BJ (cell line): ENCODE data around the gene ELP4. TPM values are rescaled to one million over a fixed set of nuclear protein-coding genes. Genes with fewer than 3 reads are reported as not detected.
"Not testable (repeated sequence)": the region's sequence is repeated elsewhere in the genome, so short reads cannot be mapped to it uniquely, and the experiment has no call there.

Experiments
- CTCF ChIA-PET: fragments of 350-600 bp; formaldehyde crosslinking; extraction: SDS; loops from one replicate; lab custom pipeline; 2021; ENCODE audit warnings: antibody characterized with exemption, inconsistent platforms; lab: Yijun Ruan, JAX
- POLR2A ChIA-PET: fragments of 300-600 bp; sonication (Branson Sonifier 250); formaldehyde crosslinking; extraction: SDS; loops from one replicate; lab custom pipeline; 2021; ENCODE audit warnings: antibody characterized with exemption; lab: Charles Lee
- DNase-seq: peaks from one replicate; pipeline ENCODE4 v3.0.0-alpha.2; 2011; ENCODE audit warnings: low read depth
- H3K27me3 ChIP-seq: 2 replicates; pipeline ENCODE4 v1.6.0; 2011; ENCODE audit warnings: low read length; ENCODE audit not compliant: control insufficient read depth, insufficient read depth
- H3K36me3 ChIP-seq: 2 replicates; pipeline ENCODE4 v1.5.1; 2011; ENCODE audit warnings: low read length; ENCODE audit not compliant: control insufficient read depth, insufficient read depth
- H3K4me3 ChIP-seq: 2 replicates; pipeline ENCODE4 v1.5.1; 2011; ENCODE audit warnings: low read depth, mild to moderate bottlenecking, control low read depth, low read length
- polyA plus RNA-seq: library from polyadenylated mRNA; depleted of rRNA; stranded (reverse); fragments of >200 nt; gene quantifications from 2 replicates; pipeline ENCODE4 v1.2.3, GENCODE V29; 2011
- TF ChIP-seq, protein P1 (sequence below): IDR thresholded peaks from 2 replicates; pipeline ENCODE4 v1.5.1; 2011; ENCODE audit warnings: low read depth, mild to moderate bottlenecking, control low read depth, inconsistent platforms, low read length, moderate library complexity; ENCODE audit not compliant: insufficient read depth

ELP4 gene
- polyA plus RNA-seq, 1 experiment: 11.8 TPM

DNA sequence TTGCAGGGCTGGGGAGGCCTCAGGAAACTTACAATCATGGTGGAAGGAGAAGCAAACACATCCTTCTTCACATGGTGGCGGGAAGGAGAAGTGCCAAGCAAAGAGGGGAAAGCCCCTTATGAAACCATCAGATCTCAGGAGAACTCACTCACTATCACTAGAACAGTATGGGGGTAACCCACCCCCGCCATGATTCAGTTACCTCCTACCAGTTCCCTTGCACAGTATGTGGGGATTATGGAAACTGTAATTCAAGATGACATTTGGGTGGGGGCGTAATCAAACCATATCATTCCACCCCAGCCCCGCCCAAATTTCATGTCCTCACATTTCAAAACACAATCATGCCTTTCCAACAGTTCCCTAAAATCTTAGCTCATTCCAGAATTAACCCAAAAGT lies 16.3 kb upstream of the ELP4 start:
- no peak for DNase-seq
- Histone ChIP-seq H3K27me3 (no peaks in the 10 kb centered on the region), H3K36me3 (no peaks in the 10 kb centered on the region), H3K4me3 (no peak overlapping the region)
- ChIA-PET POLR2A (no interaction called here), CTCF (no interaction called here)
- TF ChIP-seq, protein P1, sequence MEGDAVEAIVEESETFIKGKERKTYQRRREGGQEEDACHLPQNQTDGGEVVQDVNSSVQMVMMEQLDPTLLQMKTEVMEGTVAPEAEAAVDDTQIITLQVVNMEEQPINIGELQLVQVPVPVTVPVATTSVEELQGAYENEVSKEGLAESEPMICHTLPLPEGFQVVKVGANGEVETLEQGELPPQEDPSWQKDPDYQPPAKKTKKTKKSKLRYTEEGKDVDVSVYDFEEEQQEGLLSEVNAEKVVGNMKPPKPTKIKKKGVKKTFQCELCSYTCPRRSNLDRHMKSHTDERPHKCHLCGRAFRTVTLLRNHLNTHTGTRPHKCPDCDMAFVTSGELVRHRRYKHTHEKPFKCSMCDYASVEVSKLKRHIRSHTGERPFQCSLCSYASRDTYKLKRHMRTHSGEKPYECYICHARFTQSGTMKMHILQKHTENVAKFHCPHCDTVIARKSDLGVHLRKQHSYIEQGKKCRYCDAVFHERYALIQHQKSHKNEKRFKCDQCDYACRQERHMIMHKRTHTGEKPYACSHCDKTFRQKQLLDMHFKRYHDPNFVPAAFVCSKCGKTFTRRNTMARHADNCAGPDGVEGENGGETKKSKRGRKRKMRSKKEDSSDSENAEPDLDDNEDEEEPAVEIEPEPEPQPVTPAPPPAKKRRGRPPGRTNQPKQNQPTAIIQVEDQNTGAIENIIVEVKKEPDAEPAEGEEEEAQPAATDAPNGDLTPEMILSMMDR: no peak

DNA sequence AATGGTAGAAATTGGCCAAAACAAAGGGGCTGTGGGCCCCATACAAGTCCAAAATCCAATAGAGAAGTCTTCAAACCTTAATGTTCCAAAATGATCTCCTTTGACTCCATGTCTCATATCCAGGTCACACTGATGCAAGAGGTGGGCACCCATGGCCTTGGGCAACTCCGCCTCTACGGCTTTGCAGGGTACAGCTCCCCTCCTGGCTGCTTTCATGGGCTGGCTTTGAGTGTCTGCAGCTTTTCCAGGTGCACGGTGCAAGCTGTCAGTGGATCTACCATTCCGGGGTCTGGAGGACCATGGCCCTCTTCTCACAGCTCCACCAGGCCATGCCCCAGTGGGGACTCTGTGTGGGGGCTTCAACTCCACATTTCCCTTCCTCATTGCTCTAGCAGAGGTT lies 15.8 kb upstream of the ELP4 start:
- DNase-seq, POLR2A ChIA-PET, H3K4me3 ChIP-seq, H3K27me3 ChIP-seq, H3K36me3 ChIP-seq: not testable (repeated sequence)
- CTCF ChIA-PET: interaction anchor here (0.6 kb wide), 1 partner anchor 463 kb away, joined by 4 read pairs; no protein-coding TSS in a partner anchor

GRCh38 chr11:31499576-31500178 lies 9.9 kb upstream of the ELP4 start:
- Histone ChIP-seq H3K27me3 (no peaks in the 10 kb centered on the region), H3K36me3 (no peaks in the 10 kb centered on the region), H3K4me3 (no peak overlapping the region)
- no peak for DNase-seq
- CTCF ChIA-PET: interaction anchor here (0.7 kb wide), 1 partner anchor 8 kb away, joined by 5 read pairs; no protein-coding TSS in a partner anchor
- POLR2A ChIA-PET: no interaction called here
- TF ChIP-seq, protein P1: no peak

- no peak for DNase-seq
- H3K27me3 ChIP-seq: no peaks in the 10 kb centered on the region
- POLR2A ChIA-PET: no interaction called here
- CTCF ChIA-PET: interaction anchor here (0.6 to 0.9 kb wide), 2 partner anchors 13 to 17 kb away, joined by 3 read pairs; no protein-coding TSS in a partner anchor
- no peak overlapping the region for H3K4me3 ChIP-seq
- H3K36me3 ChIP-seq: no peaks in the 10 kb centered on the region
- TF ChIP-seq, protein P1: no peak
Measured at GRCh38 chr11:31500560-31500959, 9.0 kb upstream of the ELP4 start.

- no peaks in the 10 kb centered on the region for H3K36me3 ChIP-seq
- H3K4me3 ChIP-seq: peak overlapping the region; percentile 59
- POLR2A ChIA-PET: no interaction called here
- TF ChIP-seq, protein P1: no peak
- no peaks in the 10 kb centered on the region for H3K27me3 ChIP-seq
- CTCF ChIA-PET: no interaction called here
- no peak for DNase-seq
Measured at GRCh38 chr11:31509051-31509428, 527 bp upstream of the ELP4 start.

DNA sequence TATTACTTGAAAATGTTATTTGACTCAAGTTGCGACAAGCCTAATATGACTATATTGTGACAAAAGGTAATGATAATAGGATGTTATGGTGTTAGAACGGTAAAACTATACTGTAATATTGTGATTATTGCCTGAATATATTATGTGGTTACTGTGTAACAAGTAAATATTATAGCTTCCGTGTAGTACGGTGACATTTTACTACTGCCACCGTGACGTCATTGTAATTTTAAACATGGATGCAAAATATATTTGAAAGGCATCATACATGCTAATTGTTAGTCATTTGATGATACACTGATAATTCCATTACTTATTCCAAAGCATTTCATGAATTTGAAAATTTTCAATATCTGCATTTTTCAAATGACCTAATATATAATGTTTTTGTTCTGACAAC lies 2.5 kb downstream of the ELP4 start:
- Histone ChIP-seq H3K4me3 (no peak overlapping the region), H3K27me3 (no peaks in the 10 kb centered on the region), H3K36me3 (no peaks in the 10 kb centered on the region)
- TF ChIP-seq, protein P1: no peak
- no peak for DNase-seq
- CTCF ChIA-PET: interaction anchor here (0.6 to 1.1 kb wide), 2 partner anchors 23 to 711 kb away, joined by 3 to 4 read pairs; no protein-coding TSS in a partner anchor
- POLR2A ChIA-PET: no interaction called here
